Upper lobe of left lung (tissue), 4 donors: ENCODE data around the gene CLCN1.
A peak's percentile ranks its signal among the peaks of the same experiment; 100 is the strongest.

Source experiments
- CTCF ChIP-seq, 6 experiments: fragments of 450-650 bp in 4 of 6; fragments of 200-600 bp in 2 of 6; sonication (generic) in 2 of 6; IDR thresholded peaks; one replicate each; pipeline ENCODE4 v1.5.1; 2016 to 2019; ENCODE audit warnings: antibody characterized with exemption in 6 of 6
- POLR2A ChIP-seq, 4 donors: fragments of 450-650 bp; IDR thresholded peaks; one replicate each; pipeline ENCODE4 v1.5.1; 2016 to 2017; ENCODE audit warnings: antibody characterized with exemption in 4 of 4, mild to moderate bottlenecking in 2 of 4
- POLR2AphosphoS5 ChIP-seq, 2 donors: sonication (generic); formaldehyde crosslinking; IDR thresholded peaks; one replicate each; pipeline ENCODE4 v1.5.1; 2017; ENCODE audit warnings: antibody characterized with exemption in 2 of 2

GRCh38 chr7:143396625-143397556, 81.0 kb downstream of the CLCN1 start:
- no peak for TF ChIP-seq CTCF (IDR thresholded peaks at IDR 0.05)
- TF ChIP-seq POLR2AphosphoS5 (IDR thresholded peaks at IDR 0.05): peak; percentile 64 to 72
- no peak for TF ChIP-seq POLR2A (IDR thresholded peaks at IDR 0.05)
